PFSK-1 (cell line): ENCODE measurements around the gene KDM1A.

Source experiments
- POLR2AphosphoS5 ChIP-seq: IDR thresholded peaks from 2 replicates; pipeline ENCODE4 v1.6.1; 2012; ENCODE audit warnings: low read depth, mild to moderate bottlenecking, control low read depth, low read length, moderate library complexity
- SIN3A ChIP-seq: IDR thresholded peaks from 2 replicates; pipeline ENCODE4 v1.6.1; 2012; ENCODE audit warnings: mild to moderate bottlenecking, low read length, moderate library complexity, borderline replicate concordance; ENCODE audit not compliant: insufficient read depth
- TAF1 ChIP-seq: IDR thresholded peaks from 2 replicates; pipeline ENCODE4 v1.6.1; 2012; ENCODE audit warnings: low read length, control low read depth, borderline replicate concordance; ENCODE audit not compliant: insufficient read depth

- no peak for TF ChIP-seq TAF1
- TF ChIP-seq POLR2AphosphoS5, result no peak
- TF ChIP-seq SIN3A, result no peak
Measured at GRCh38 chr1:23020706-23021405, 1.6 kb downstream of the KDM1A start.
